ENCODE measurements around the gene KCNJ4.
A peak's percentile ranks its signal among the peaks of the same experiment; 100 is the strongest.

KCNJ4 gene

GRCh38 chr22:38448945-38449745 lies 5.9 kb downstream of the KCNJ4 start:
- no peak overlapping the region for H3K27ac ChIP-seq (ENCODE audit: extremely low read depth, low read depth, low read length)
- H3K36me3 ChIP-seq (ENCODE audit: control insufficient read depth in 2 of 2, insufficient read depth in 1 of 2, low read length in 2 of 2), result no peaks in the 10 kb centered on the region
- no peaks in the 10 kb centered on the region for H3K9me3 ChIP-seq (ENCODE audit: control insufficient read depth, insufficient read depth, low read depth, low read length)
- no peaks in the 10 kb centered on the region for H3K4me1 ChIP-seq (ENCODE audit: control insufficient read depth, insufficient read depth, low read length)
- no peak overlapping the region for H3K4me3 ChIP-seq (ENCODE audit: low read depth, low read length)
- TF ChIP-seq ZNF280D (tag by site-specific recombination; IDR thresholded peaks at IDR 0.05), result no peak
- 0 out of 2 replicates have a peak, but pooled peaks have one; percentile 21 for TF ChIP-seq HIC1 (tag by site-specific recombination; IDR thresholded peaks at IDR 0.05)
- ChIA-PET CTCF (no interaction called here), POLR2A (interaction anchor here (0.6 to 1.0 kb wide), 2 partner anchors 104 to 121 kb away, joined by 3 to 4 read pairs; no protein-coding TSS in a partner anchor)

- no peaks in the 10 kb centered on the region for H3K9me3 ChIP-seq (ENCODE audit: control insufficient read depth, insufficient read depth, low read depth, low read length)
- H3K4me1 ChIP-seq (ENCODE audit: control insufficient read depth, insufficient read depth, low read length), result no peaks in the 10 kb centered on the region
- ChIA-PET CTCF (interaction anchor here (1.0 to 1.1 kb wide), 2 partner anchors 11 to 394 kb away, joined by 4 read pairs; no protein-coding TSS in a partner anchor), POLR2A (interaction anchor here (0.5 kb wide), 1 partner anchor 248 kb away, joined by 9 read pairs; no protein-coding TSS in a partner anchor)
- H3K36me3 ChIP-seq (ENCODE audit: control insufficient read depth in 2 of 2, insufficient read depth in 1 of 2, low read length in 2 of 2), result no peaks in the 10 kb centered on the region
- H3K27ac ChIP-seq (ENCODE audit: extremely low read depth, low read depth, low read length), result no peak overlapping the region
- TF ChIP-seq ZNF423 (tag by site-specific recombination; IDR thresholded peaks at IDR 0.05) (no peak), ZNF302 (tag by site-specific recombination; IDR thresholded peaks at IDR 0.05; ENCODE audit: low read depth) (no peak), ZBTB8A (tag by site-specific recombination; IDR thresholded peaks at IDR 0.05) (0 out of 2 replicates have a peak, but pooled peaks have one; percentile 13), ZNF610 (tag by site-specific recombination; IDR thresholded peaks at IDR 0.05; ENCODE audit: borderline replicate concordance) (no peak), GLIS2 (tag by site-specific recombination; IDR thresholded peaks at IDR 0.05) (0 out of 2 replicates have a peak, but pooled peaks have one; percentile 33), ZNF692 (tag by site-specific recombination; IDR thresholded peaks at IDR 0.05) (0 out of 2 replicates have a peak, but pooled peaks have one; percentile 21), ZFP69B (tag by site-specific recombination; IDR thresholded peaks at IDR 0.05) (no peak), PATZ1 (tag by site-specific recombination; IDR thresholded peaks at IDR 0.05) (peak; percentile 11; the same call in 1 of the 2 replicates), YY1 (tag by site-specific recombination; IDR thresholded peaks at IDR 0.05) (no peak), KLF7 (tag by site-specific recombination; IDR thresholded peaks at IDR 0.05; ENCODE audit: borderline replicate concordance) (no peak), OVOL3 (tag by site-specific recombination; IDR thresholded peaks at IDR 0.05) (no peak), ZNF624 (tag by site-specific recombination; IDR thresholded peaks at IDR 0.05) (no peak), KLF1 (tag by site-specific recombination; IDR thresholded peaks at IDR 0.05) (peak; percentile 33; the same call in 1 of the 2 replicates)
- H3K4me3 ChIP-seq (ENCODE audit: low read depth, low read length), result no peak overlapping the region
These were observed 8.9 kb downstream of the KCNJ4 start for GRCh38 chr22:38446018-38446601.
